NCI-H69 (cell line): ENCODE measurements around the gene TCIRG1.
A peak's percentile ranks its signal among the peaks of the same experiment; 100 is the strongest.
"Not testable (repeated sequence)": the region's sequence is repeated elsewhere in the genome, so short reads cannot be mapped to it uniquely, and the experiment has no call there.

ENCODE experiments used
- DNase-seq: peaks from one replicate; lab custom pipeline; 2025; lab: John Stamatoyannopoulos, UW

TCIRG1 gene

DNA sequence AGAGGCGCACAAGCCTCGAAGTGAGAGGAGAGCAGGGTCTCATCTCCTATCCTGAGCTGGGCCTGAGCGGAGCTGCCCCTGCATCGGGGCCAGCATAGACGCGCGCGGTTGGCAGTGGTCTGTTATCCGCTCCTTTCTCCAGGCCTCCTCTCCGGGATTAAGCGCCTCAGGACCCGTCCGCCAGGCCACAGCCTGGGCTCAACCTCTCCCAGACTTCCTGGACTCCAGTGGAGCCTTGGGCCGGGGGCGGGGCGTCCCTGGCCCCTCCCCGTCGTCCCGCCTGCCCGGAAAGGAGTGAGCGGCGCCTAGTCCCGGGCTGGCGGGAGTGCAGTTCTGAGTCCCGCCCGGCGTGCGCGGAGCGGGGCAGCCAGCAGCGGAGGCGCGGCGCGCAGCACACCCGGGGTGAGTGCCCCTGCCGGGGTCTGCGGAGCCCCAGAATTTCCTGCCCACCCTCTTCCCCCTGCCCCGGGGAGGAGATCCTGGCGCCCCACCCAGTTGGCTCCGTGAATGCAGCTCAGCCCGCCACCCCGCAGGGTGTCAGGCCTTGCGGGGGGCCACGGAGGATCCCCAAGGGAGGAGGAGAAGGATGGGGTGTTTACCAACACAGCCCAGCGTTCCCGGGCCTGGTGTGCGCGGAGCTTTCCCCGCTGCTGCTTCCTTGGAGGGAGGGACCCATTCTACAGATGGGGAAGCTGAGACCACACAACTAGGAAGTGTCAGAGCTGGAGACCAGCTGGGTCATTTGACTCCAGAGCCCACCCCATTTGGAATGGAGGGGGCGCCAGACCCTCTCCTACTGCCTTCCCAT, at the start of gene TCIRG1:
TSS of gene TCIRG1 (plus strand) at position 308 of the 808 bp plus-strand sequence. CDS start 2,247 bp downstream, outside the sequence.
- peak; percentile 74 for DNase-seq

DNA sequence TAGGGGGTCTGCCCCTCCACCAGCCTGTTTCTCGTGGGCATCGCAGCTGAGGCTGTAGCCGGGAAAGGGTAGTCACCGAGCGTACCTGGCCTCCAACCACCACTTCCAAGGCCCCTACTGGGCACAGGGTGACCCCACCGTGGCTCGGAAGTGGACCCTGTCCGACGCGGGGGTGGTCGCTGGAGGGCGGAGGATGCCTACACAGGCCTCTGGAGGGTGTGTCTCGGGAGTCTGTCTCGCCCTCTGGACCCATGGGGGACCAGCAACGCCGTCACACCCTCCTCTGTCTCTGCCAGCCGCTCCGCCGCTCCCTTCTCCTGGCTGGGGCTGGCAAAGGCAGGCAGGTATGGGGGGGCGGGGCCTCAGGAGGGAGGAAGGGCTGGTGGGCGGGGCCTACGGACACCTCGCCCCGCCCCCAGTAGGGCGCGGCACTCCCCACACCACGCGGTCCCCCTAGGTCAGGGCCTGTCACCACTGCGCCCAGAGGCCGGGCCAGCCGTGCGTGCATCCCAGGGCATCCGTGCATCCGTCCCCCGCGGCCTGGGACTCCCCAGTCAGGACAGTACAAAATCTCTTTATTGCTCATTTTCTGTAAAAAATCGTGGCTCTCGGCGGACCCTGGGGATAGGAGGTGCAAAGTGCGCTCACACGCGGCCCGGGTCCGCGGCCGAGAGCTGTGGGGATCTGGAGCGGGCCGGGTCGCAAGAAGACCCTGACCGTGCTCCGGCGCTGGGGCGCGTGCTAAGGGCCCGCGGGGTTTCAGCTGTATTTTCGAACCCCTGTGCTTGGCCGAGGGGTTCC, 48.1 kb upstream of the TCIRG1 start:
- not testable (repeated sequence) for DNase-seq

- not testable (repeated sequence) for DNase-seq
Measured at GRCh38 chr11:67991347-67992121, 47.3 kb upstream of the TCIRG1 start.

DNA sequence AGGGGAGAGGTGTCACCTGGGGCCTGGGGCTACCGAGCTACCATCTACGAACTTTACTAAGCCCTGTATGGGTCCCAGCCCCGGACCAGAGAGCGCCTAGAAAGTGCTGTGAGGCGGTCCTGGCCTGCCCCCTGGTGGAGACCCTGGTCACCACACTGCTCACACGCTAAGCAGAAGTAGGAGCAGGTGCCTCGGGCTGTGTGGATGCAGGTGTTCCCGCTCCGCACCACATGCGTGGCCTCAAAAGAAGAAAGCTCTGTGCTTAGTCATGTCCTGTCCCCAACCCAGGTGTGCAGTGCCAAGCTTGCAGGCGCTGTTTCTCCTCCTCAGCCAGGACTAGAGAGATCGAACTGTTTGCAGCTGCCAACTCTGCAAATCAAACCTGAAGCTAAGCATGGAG, 45.0 kb upstream of the TCIRG1 start:
- peak; percentile 72 for DNase-seq

DNA sequence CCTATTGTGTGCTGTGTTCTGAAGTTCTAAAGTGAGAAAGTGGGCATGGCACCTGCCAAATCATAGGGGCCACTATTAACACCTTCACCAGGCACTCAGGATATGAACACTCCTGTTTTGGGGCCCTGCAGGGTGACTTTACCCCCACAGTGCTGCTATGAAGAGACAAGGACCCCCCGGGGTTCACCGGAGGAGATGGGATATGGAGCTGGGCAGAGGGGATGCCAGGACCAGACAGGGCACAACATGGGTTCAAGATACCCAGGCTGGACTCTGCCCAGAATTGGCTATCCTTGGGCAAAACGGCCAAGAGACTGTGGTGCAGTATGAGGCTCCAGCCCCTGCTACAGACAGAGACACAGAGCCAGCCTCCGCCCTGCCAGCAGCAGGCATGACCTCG, 44.4 kb upstream of the TCIRG1 start:
- DNase-seq = not testable (repeated sequence)

GRCh38 chr11:67995129-67995528, 43.7 kb upstream of the TCIRG1 start:
- not testable (repeated sequence) for DNase-seq

- DNase-seq = not testable (repeated sequence)
Measured at GRCh38 chr11:67995579-67995978, 43.2 kb upstream of the TCIRG1 start.

DNA sequence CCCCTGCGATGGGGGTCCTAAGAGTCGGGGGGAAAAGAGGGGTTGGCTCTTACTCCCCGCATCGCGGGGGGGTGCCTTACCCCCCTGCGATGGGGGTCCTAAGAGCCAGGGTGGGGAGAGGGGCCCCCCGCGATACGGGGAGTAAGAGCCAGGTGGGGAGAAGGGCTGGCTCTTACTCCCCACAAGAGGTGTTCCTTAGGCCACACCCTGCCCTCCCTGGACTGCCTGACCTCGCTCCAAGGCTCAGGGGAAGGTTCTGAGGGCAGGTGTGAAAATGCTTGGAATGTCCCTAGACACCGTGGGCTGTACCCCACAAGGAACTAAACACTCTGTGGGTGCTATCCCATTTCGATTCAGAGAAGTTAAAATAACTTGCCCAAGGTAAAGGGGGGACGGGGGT, 42.8 kb upstream of the TCIRG1 start:
- DNase-seq = no peak

GRCh38 chr11:67996622-67997474, 42.0 kb upstream of the TCIRG1 start:
- peak; percentile 37 for DNase-seq

- DNase-seq = no peak
Measured at GRCh38 chr11:67997475-67997921, 41.3 kb upstream of the TCIRG1 start.

- DNase-seq = no peak
Measured at GRCh38 chr11:67998150-67999045, 40.4 kb upstream of the TCIRG1 start.

DNA sequence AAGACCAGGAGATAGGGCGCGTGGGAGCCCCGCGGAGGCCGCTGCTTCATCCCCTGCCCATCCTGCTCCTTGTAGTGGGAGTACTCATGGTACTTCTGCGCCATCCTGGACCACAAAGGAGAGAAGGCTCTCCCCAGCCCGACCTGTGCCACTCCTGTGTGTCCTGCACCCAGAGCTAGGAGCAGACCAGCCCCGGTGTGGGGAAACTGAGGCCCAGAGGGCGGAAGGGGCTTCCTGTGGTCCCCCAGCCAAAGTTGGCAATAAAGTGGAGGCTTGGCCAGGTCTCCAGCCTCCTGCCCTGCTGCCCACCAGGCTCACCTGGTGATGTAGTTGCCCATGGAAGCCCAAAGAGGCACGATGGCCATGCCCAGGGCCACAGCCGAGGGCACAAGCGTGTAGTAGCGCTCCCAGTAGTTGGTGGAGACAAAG, 39.6 kb upstream of the TCIRG1 start:
- no peak for DNase-seq

DNA sequence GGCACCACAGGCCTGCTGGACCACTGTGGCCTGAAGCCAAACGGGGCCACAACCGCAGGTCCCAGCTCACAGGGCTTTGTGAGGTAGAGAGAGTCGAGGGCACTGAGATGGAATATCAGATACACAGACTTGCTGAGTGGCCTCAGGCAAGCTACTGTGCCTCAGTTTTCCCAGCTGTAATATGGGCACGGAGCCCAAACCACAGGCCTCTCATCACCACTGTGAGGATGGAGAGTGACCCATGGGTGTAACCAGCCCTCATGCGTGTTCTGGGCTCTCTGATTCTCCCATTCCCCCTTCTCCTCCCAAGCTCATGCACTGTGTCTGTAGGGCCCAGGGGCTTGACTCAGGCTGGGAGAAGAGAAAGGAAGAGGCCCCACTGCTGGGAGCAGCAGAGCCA, 39.1 kb upstream of the TCIRG1 start:
- no peak for DNase-seq

GRCh38 chr11:68002575-68002937, 36.3 kb upstream of the TCIRG1 start:
- no peak for DNase-seq

GRCh38 chr11:68002938-68003845, 35.6 kb upstream of the TCIRG1 start:
- peak; percentile 71 for DNase-seq

DNA sequence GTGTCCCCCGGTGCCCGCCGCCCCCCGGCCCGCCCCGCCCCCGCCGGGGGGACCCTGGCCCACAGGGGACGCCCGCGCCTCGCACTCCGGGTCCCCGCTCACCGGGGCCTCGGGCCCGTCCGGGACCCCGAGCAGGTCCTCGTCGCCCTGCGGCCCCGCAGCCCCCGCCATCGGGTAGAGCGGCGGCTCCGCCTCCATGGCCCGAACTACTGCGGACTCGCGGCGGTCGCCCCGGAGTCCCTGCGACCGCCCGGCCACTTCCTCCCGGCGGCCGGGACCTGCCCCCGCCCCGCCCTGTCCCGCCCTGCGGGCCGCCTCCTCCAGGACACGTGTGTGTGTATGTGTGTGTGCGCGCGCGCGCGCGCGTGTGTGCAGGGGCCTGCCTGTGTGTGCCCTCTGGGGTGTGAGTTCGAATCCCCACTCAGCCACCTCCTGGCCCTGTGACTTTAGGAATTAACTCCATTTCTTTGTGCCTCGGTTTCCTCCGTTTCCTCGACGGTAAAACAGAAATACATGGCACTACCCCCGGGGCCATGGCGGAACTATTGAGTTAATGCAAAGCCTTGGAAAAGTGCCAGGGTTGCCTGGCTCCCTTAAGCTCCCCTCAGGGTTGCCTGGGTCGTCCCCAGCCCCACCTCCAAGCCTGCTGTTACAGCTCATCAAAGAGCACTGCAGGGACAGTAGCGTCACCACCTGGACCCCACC, 34.8 kb upstream of the TCIRG1 start, which contains the start of gene UNC93B1:
TSS of gene UNC93B1 (minus strand) at position 252 of the 705 bp plus-strand sequence. CDS start at position 198, 54 bp downstream.
- DNase-seq = peak; percentile 91

DNA sequence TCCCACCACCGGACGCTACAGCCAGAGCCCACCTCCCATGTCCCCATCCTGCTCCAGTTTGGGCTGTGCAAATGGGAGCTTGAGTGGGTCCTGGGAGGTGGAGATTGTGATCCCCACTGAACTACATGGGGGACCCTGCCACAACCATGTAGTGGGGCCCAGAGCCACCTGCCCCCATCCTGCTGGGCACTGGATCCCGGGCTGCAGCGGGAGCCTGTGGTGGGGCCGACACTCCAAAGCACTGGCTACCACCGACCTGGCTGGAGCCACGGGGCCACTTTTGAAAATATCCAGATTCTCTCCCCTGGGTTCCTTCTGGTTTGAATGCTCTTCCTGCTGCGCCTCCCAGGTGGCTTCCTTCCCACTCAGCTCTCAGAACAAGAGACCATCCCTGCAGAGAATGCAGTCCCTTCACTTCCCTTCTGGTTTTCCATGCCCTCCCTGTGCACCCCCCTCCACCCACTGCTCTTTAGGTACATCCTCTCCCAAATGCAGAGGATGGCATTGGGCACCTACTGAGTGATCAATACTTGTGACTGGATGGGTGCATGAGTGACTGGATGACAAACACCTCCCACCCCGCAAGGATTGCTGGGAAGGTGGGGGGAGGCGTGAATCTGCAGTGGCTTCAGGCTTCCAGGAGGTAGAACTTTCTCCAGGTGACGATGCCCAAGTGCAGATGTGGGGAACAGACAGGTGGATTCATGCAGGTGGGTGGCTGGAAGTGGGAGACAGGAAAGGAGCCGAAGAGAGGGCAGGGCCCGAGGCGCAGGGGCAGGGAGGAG, 34.1 kb upstream of the TCIRG1 start:
- no peak for DNase-seq
